Liver (tissue), 9 donors: ENCODE results near the gene DEPDC5. TPM values are rescaled to one million over a fixed set of nuclear protein-coding genes. Genes with fewer than 3 reads are reported as not detected.

Experiments used
- DNase-seq: peaks from one replicate; pipeline ENCODE4 v3.0.0-alpha.2; 2017; ENCODE audit warnings: low spot score
- H3K27ac ChIP-seq, 2 donors: one replicate each; pipeline ENCODE4 v1.7.0; 2013; ENCODE audit warnings: inconsistent platforms in 2 of 2, low read length in 2 of 2, control low read depth in 1 of 2, low read depth in 1 of 2, mild to moderate bottlenecking in 1 of 2
- H3K27me3 ChIP-seq, 4 donors: one replicate each; pipeline versions ENCODE4 v1.6.1 to v1.7.0; 2013; ENCODE audit warnings: low read length in 3 of 4, inconsistent platforms in 1 of 4, mild to moderate bottlenecking in 1 of 4, moderate library complexity in 1 of 4; ENCODE audit not compliant: control insufficient read depth in 4 of 4, insufficient read depth in 4 of 4
- H3K36me3 ChIP-seq, 4 donors: one replicate each; pipeline versions ENCODE4 v1.6.1 to v1.7.0; 2013; ENCODE audit warnings: low read length in 3 of 4, mild to moderate bottlenecking in 3 of 4, low read depth in 1 of 4, moderate library complexity in 1 of 4; ENCODE audit not compliant: control insufficient read depth in 4 of 4, insufficient read depth in 3 of 4
- H3K4me1 ChIP-seq, 4 donors: one replicate each; pipeline versions ENCODE4 v1.6.1 to v1.7.0; 2013; ENCODE audit warnings: low read length in 3 of 4, mild to moderate bottlenecking in 3 of 4, moderate library complexity in 1 of 4; ENCODE audit not compliant: control insufficient read depth in 4 of 4, insufficient read depth in 4 of 4
- H3K4me3 ChIP-seq, 3 donors: one replicate each; pipeline versions ENCODE4 v1.6.1 to v1.7.0; 2013; ENCODE audit warnings: low read length in 3 of 3, control low read depth in 1 of 3, low read depth in 1 of 3, mild to moderate bottlenecking in 1 of 3
- H3K9ac ChIP-seq, 2 donors: one replicate each; pipeline ENCODE4 v1.7.0; 2013; ENCODE audit warnings: low read length in 2 of 2, mild to moderate bottlenecking in 2 of 2, moderate library complexity in 2 of 2, control low read depth in 1 of 2, low read depth in 1 of 2
- H3K9me3 ChIP-seq, 4 donors: one replicate each; pipeline versions ENCODE4 v1.6.1 to v1.7.0; 2013; ENCODE audit warnings: low read length in 3 of 4; ENCODE audit not compliant: control insufficient read depth in 4 of 4
- ATF3 ChIP-seq: IDR thresholded peaks from 2 replicates; pipeline ENCODE4 v1.6.1; 2016; ENCODE audit warnings: antibody characterized with exemption
- EGR1 ChIP-seq, 2 donors: IDR thresholded peaks; 2 replicates each; pipeline ENCODE4 v1.6.1; 2016 to 2018; ENCODE audit warnings: antibody characterized with exemption in 2 of 2, low read depth in 2 of 2
- FOXA1 ChIP-seq: IDR thresholded peaks from 2 replicates; pipeline ENCODE4 v1.6.1; 2016; ENCODE audit warnings: antibody characterized with exemption
- GABPA ChIP-seq, 2 donors: IDR thresholded peaks in 1 of 2; conservative IDR thresholded peaks in 1 of 2; 2 replicates each; pipeline ENCODE4 v1.6.1; 2016; ENCODE audit warnings: antibody characterized with exemption in 2 of 2, mild to moderate bottlenecking in 1 of 2, moderate library complexity in 1 of 2
- HNF4A ChIP-seq, 2 donors: conservative IDR thresholded peaks; 2 replicates each; pipeline ENCODE4 v1.6.1; 2016; ENCODE audit warnings: antibody characterized with exemption in 2 of 2, mild to moderate bottlenecking in 2 of 2
- HNF4G ChIP-seq: IDR thresholded peaks from 2 replicates; pipeline ENCODE4 v1.6.1; 2016; ENCODE audit warnings: antibody characterized with exemption
- JUND ChIP-seq, 2 donors: IDR thresholded peaks; 2 replicates each; pipeline ENCODE4 v1.6.1; 2016; ENCODE audit warnings: antibody characterized with exemption in 2 of 2
- NR2F2 ChIP-seq: IDR thresholded peaks from 2 replicates; pipeline ENCODE4 v1.6.1; 2016; ENCODE audit warnings: antibody characterized with exemption
- RAD21 ChIP-seq, 2 donors: IDR thresholded peaks; 2 replicates each; pipeline ENCODE4 v1.6.1; 2016; ENCODE audit warnings: antibody characterized with exemption in 2 of 2, mild to moderate bottlenecking in 2 of 2
- RXRA ChIP-seq, 2 donors: IDR thresholded peaks; 2 replicates each; pipeline ENCODE4 v1.6.1; 2017 to 2018; ENCODE audit warnings: antibody characterized with exemption in 2 of 2, mild to moderate bottlenecking in 1 of 2
- SP1 ChIP-seq: IDR thresholded peaks from 2 replicates; pipeline ENCODE4 v1.6.1; 2018; ENCODE audit warnings: antibody characterized with exemption, mild to moderate bottlenecking
- TAF1 ChIP-seq: conservative IDR thresholded peaks from 2 replicates; pipeline ENCODE4 v1.6.1; 2016; ENCODE audit warnings: antibody characterized with exemption, mild to moderate bottlenecking
- YY1 ChIP-seq: IDR thresholded peaks from 2 replicates; pipeline ENCODE4 v1.6.1; 2016; ENCODE audit warnings: antibody characterized with exemption, mild to moderate bottlenecking
- WGBS: extraction: QIAGEN DNeasy Blood & Tissue Kit; methylation state at CpG from one replicate; pipeline ENCODE4 v1.1.7; 2013; 5-methylcytosine and 5-hydroxymethylcytosine counted together
- polyA plus RNA-seq, 2 donors: library from polyadenylated mRNA; stranded (reverse) in 1 of 2; unstranded in 1 of 2; fragments of 200-250 nt in 1 of 2; fragments of >200 nt in 1 of 2; fragmentation: Nextera tagmentation in 1 of 2; extraction: Ambion mirVana in 1 of 2; gene quantifications; one replicate each; pipeline versions ENCODE4 v1.2.1 to v1.2.3, GENCODE V29; 2013 to 2015
- total RNA-seq, 2 donors: library from RNA; depleted of rRNA; stranded (reverse); fragments of >200 nt; gene quantifications; one replicate each; pipeline ENCODE4 v1.2.3, GENCODE V29; 2014
- TF ChIP-seq, protein P1 (sequence below): fragments of 150-350 bp; IDR thresholded peaks from 2 replicates; pipeline ENCODE4 v1.5.1; 2017; ENCODE audit warnings: improper control_type of control experiment, low read depth, low read length; ENCODE audit not compliant: missing input control
- TF ChIP-seq, protein P2 (sequence below): IDR thresholded peaks from 2 replicates; pipeline ENCODE4 v1.6.1; 2016; ENCODE audit warnings: antibody characterized with exemption, mild to moderate bottlenecking
- TF ChIP-seq, protein P3 (sequence below): IDR thresholded peaks from 2 replicates; pipeline ENCODE4 v1.6.1; 2016; ENCODE audit warnings: antibody characterized with exemption
- TF ChIP-seq, protein P4 (sequence below): IDR thresholded peaks from 2 replicates; pipeline ENCODE4 v1.6.1; 2016; ENCODE audit warnings: antibody characterized with exemption
- donor health status: healthy.
- donor health status: healthy.
- donor health status: healthy.
- donor health status: healthy.
- donor health status: healthy.

The DEPDC5 gene
- total and polyA plus RNA-seq, 4 donors: 5.5 to 19.4 (median 12.6) TPM

DNA sequence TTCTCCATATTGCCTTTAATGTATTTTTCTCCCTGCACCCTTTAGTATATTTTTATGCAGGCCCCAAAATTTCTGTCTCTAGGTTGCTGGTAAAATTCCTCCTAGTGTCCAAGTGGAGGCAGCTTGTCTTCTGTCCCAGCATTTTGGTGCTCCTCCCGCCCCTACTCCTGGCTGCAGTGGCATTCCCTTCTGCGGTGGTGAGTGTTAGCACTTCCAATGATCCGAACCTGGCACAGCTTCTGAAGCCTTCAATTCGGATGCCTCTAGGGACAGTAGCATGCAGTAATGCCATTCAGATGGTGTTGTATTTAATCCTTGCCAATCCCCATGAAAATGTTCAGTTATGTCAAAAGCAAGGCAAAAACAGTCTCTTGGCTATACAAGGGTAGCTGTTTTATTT, 196.4 kb downstream of the DEPDC5 start:
- Histone ChIP-seq H3K27me3 (no peaks in the 10 kb centered on the region), H3K9ac (no peak overlapping the region), H3K9me3 (no peaks in the 10 kb centered on the region), H3K4me1 (peaks cover 0 to 16% (median 8%) of the 10 kb centered on the region in 4 donors), H3K27ac (no peak overlapping the region), H3K36me3 (peaks cover 0 to 3% (median 1%) of the 10 kb centered on the region in 4 donors), H3K4me3 (no peak overlapping the region)
- no peak for DNase-seq
- TF ChIP-seq RAD21 (IDR thresholded peaks at IDR 0.05) (no peak), YY1 (no peak), HNF4G (no peak), FOXA1 (no peak), GABPA (IDR thresholded peaks at IDR 0.05 in 1 of 2, conservative IDR thresholded peaks at IDR 0.05 in 1 of 2) (no peak), NR2F2 (no peak), ATF3 (no peak), SP1 (no peak)
- TF ChIP-seq, protein P1, sequence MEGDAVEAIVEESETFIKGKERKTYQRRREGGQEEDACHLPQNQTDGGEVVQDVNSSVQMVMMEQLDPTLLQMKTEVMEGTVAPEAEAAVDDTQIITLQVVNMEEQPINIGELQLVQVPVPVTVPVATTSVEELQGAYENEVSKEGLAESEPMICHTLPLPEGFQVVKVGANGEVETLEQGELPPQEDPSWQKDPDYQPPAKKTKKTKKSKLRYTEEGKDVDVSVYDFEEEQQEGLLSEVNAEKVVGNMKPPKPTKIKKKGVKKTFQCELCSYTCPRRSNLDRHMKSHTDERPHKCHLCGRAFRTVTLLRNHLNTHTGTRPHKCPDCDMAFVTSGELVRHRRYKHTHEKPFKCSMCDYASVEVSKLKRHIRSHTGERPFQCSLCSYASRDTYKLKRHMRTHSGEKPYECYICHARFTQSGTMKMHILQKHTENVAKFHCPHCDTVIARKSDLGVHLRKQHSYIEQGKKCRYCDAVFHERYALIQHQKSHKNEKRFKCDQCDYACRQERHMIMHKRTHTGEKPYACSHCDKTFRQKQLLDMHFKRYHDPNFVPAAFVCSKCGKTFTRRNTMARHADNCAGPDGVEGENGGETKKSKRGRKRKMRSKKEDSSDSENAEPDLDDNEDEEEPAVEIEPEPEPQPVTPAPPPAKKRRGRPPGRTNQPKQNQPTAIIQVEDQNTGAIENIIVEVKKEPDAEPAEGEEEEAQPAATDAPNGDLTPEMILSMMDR: no peak
- TF ChIP-seq, protein P2, sequence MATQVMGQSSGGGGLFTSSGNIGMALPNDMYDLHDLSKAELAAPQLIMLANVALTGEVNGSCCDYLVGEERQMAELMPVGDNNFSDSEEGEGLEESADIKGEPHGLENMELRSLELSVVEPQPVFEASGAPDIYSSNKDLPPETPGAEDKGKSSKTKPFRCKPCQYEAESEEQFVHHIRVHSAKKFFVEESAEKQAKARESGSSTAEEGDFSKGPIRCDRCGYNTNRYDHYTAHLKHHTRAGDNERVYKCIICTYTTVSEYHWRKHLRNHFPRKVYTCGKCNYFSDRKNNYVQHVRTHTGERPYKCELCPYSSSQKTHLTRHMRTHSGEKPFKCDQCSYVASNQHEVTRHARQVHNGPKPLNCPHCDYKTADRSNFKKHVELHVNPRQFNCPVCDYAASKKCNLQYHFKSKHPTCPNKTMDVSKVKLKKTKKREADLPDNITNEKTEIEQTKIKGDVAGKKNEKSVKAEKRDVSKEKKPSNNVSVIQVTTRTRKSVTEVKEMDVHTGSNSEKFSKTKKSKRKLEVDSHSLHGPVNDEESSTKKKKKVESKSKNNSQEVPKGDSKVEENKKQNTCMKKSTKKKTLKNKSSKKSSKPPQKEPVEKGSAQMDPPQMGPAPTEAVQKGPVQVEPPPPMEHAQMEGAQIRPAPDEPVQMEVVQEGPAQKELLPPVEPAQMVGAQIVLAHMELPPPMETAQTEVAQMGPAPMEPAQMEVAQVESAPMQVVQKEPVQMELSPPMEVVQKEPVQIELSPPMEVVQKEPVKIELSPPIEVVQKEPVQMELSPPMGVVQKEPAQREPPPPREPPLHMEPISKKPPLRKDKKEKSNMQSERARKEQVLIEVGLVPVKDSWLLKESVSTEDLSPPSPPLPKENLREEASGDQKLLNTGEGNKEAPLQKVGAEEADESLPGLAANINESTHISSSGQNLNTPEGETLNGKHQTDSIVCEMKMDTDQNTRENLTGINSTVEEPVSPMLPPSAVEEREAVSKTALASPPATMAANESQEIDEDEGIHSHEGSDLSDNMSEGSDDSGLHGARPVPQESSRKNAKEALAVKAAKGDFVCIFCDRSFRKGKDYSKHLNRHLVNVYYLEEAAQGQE: no peak
- 81% methylated on average over 4 of the region's 4 CpGs for WGBS

DNA sequence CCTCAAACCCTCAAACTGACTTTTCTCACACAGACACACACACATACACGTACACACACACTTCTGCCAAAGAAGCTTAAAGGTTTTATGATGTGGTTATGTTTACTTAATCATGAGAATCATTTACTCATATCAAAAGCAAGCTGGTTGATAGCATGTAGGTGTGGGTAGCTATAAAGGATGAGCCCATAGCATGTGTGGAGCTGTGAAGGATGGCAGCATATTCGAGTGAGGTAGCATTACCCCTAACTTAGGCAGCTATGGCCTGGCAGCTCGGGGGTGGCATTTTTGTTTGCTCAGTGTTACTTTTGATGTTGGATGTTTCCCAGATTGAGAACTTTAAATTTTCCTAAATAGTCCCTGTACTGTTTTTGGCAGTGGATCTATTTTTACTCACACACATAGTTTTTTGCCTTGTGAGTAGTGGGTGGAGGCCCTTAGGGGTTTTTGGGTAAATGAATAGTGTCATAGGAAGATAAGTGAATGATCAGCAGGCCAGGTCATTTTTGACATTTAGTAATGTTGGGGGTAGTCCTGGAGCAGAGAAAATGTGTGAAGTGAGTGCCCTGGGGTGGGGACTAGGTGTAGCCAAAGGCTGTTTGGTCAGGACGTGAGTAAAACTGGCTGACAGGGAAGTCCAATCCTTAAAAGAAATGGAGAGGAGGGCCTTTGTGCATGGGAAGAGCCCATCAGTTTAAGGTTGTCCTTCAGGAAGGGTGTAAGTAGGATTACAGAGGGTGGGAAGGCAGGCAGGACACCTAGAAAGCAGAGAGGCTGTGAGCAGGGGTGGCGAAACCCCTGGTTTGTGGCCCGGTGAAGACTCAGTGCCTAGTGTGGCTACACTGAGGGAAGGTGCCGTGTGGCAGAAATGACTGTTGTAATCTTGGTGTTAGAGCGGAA, 197.6 kb downstream of the DEPDC5 start:
- DNase-seq: no peak
- peaks cover 3 to 9% (median 6%) of the 10 kb centered on the region in 4 donors for H3K36me3 ChIP-seq
- H3K9ac ChIP-seq: no peak overlapping the region
- no peaks in the 10 kb centered on the region for H3K9me3 ChIP-seq
- H3K4me1 ChIP-seq: peaks cover 0 to 7% (median 2%) of the 10 kb centered on the region in 4 donors
- WGBS: 78% methylated on average over 8 of the region's 8 CpGs
- no peak overlapping the region for H3K4me3 ChIP-seq
- peak overlapping the region in 1 of 2 donors; percentile 52 for H3K27ac ChIP-seq
- H3K27me3 ChIP-seq: no peaks in the 10 kb centered on the region
- TF ChIP-seq, protein P1: no peak
- TF ChIP-seq ATF3 (no peak), TAF1 (no peak), HNF4A (conservative IDR thresholded peaks at IDR 0.05) (no peak), HNF4G (no peak), EGR1 (IDR thresholded peaks at IDR 0.05; ENCODE audit: low read depth in 2 of 2) (no peak), RXRA (IDR thresholded peaks at IDR 0.05) (no peak), NR2F2 (no peak), YY1 (no peak), RAD21 (IDR thresholded peaks at IDR 0.05) (no peak), JUND (IDR thresholded peaks at IDR 0.05) (no peak)
- TF ChIP-seq, protein P3, sequence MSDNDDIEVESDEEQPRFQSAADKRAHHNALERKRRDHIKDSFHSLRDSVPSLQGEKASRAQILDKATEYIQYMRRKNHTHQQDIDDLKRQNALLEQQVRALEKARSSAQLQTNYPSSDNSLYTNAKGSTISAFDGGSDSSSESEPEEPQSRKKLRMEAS: no peak
- TF ChIP-seq, protein P4, sequence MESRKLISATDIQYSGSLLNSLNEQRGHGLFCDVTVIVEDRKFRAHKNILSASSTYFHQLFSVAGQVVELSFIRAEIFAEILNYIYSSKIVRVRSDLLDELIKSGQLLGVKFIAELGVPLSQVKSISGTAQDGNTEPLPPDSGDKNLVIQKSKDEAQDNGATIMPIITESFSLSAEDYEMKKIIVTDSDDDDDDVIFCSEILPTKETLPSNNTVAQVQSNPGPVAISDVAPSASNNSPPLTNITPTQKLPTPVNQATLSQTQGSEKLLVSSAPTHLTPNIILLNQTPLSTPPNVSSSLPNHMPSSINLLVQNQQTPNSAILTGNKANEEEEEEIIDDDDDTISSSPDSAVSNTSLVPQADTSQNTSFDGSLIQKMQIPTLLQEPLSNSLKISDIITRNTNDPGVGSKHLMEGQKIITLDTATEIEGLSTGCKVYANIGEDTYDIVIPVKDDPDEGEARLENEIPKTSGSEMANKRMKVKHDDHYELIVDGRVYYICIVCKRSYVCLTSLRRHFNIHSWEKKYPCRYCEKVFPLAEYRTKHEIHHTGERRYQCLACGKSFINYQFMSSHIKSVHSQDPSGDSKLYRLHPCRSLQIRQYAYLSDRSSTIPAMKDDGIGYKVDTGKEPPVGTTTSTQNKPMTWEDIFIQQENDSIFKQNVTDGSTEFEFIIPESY: no peak
